Endothelial cell of umbilical vein (primary cell): Measurements from ENCODE around the gene RBM15B. TPM values are rescaled to one million over a fixed set of nuclear protein-coding genes. Genes with fewer than 3 reads are reported as not detected.

Experiments used
- BruUV-seq: library from RNA; stranded (reverse); fragments of 400-500 nt; replicated peaks from 2 replicates; lab custom pipeline; 2021; lab: Mats Ljungman, UMichigan
- CTCF ChIA-PET: fragments of 300-600, 350-600 bp; sonication (Branson Sonifier 250); formaldehyde crosslinking; loops from one replicate; lab custom pipeline; 2021; ENCODE audit warnings: antibody characterized with exemption, inconsistent platforms; lab: Charles Lee
- POLR2A ChIA-PET: fragments of 300-600, 350-600 bp; sonication (Branson Sonifier 250); formaldehyde crosslinking; loops from one replicate; lab custom pipeline; 2021; ENCODE audit warnings: antibody characterized with exemption, inconsistent platforms; lab: Charles Lee
- DNase-seq: peaks from one replicate; pipeline ENCODE4 v3.0.0-alpha.2; 2011; ENCODE audit warnings: low read depth, low spot score
- FAIRE-seq: peaks from 2 replicates; lab custom pipeline; 2011; peaks lifted over from hg19 to GRCh38; lab: Jason Lieb, UNC
- H2AFZ ChIP-seq: 2 replicates; pipeline ENCODE4 v1.6.0; 2012; ENCODE audit warnings: low read depth, low read length, control low read depth, inconsistent platforms
- H3K27ac ChIP-seq: 2 replicates; pipeline ENCODE4 v1.5.1; 2011; ENCODE audit warnings: low read depth, mild to moderate bottlenecking, control low read depth, low read length, moderate library complexity; ENCODE audit not compliant: insufficient read depth
- H3K27me3 ChIP-seq, 2 experiments: 2 replicates each; pipeline versions ENCODE4 v1.6.0 to v1.6.1; 2011; ENCODE audit warnings: low read length in 2 of 2, mixed read lengths in 1 of 2; ENCODE audit not compliant: control insufficient read depth in 2 of 2, insufficient read depth in 2 of 2
- H3K36me3 ChIP-seq, 2 experiments: 2 replicates in 1 of 2; 3 replicates in 1 of 2; pipeline ENCODE4 v1.5.1; 2011; ENCODE audit warnings: low read length in 2 of 2, mild to moderate bottlenecking in 1 of 2, moderate library complexity in 1 of 2; ENCODE audit not compliant: control insufficient read depth in 2 of 2, insufficient read depth in 2 of 2; ENCODE audit errors: extremely low read depth in 1 of 2
- H3K4me1 ChIP-seq: 3 replicates; pipeline ENCODE4 v1.5.1; 2011; ENCODE audit warnings: mild to moderate bottlenecking, low read length; ENCODE audit not compliant: control insufficient read depth, insufficient read depth; ENCODE audit errors: extremely low read depth
- H3K4me2 ChIP-seq: 2 replicates; pipeline ENCODE4 v1.6.1; 2011; ENCODE audit warnings: low read length, control low read depth, mixed read lengths; ENCODE audit not compliant: insufficient read depth
- H3K4me3 ChIP-seq, 3 experiments: fragments of 200-600 bp in 1 of 3; sonication (generic), shearing (Covaris generic) in 1 of 3; replicated peaks in 1 of 3; 2 replicates each; pipeline ENCODE4 v1.5.1; 2011 to 2016; ENCODE audit warnings: control low read depth in 3 of 3, low read length in 3 of 3, mild to moderate bottlenecking in 2 of 3, inconsistent platforms in 1 of 3, low read depth in 1 of 3, moderate library complexity in 1 of 3; ENCODE audit not compliant: insufficient read depth in 1 of 3
- H3K79me2 ChIP-seq: 2 replicates; pipeline ENCODE4 v1.6.0; 2012; ENCODE audit warnings: low read length, inconsistent platforms; ENCODE audit not compliant: control insufficient read depth, insufficient read depth
- H3K9ac ChIP-seq: replicated peaks from 2 replicates; pipeline ENCODE3; 2011; ENCODE audit warnings: low read length, control low read depth; ENCODE audit not compliant: insufficient read depth; ENCODE audit errors: extremely low read depth
- H3K9me1 ChIP-seq: replicated peaks from 3 replicates; pipeline ENCODE4 v1.6.0; 2011; ENCODE audit warnings: mild to moderate bottlenecking, low read length; ENCODE audit not compliant: control insufficient read depth, insufficient read depth; ENCODE audit errors: extremely low read depth
- H3K9me3 ChIP-seq: replicated peaks from 2 replicates; pipeline ENCODE4 v1.5.1; 2012; ENCODE audit warnings: low read length, inconsistent platforms; ENCODE audit not compliant: control insufficient read depth, insufficient read depth
- H4K20me1 ChIP-seq: replicated peaks from 2 replicates; pipeline ENCODE3; 2011; ENCODE audit warnings: mild to moderate bottlenecking, low read length; ENCODE audit not compliant: control insufficient read depth, insufficient read depth; ENCODE audit errors: extremely low read depth
- CTCF ChIP-seq, 2 donors: IDR thresholded peaks; 1 replicate in 1 of 2; 2 replicates in 1 of 2; pipeline ENCODE4 v1.5.1; 2011; ENCODE audit warnings: low read length in 2 of 2, mild to moderate bottlenecking in 2 of 2, moderate library complexity in 2 of 2, control low read depth in 1 of 2, inconsistent platforms in 1 of 2, low read depth in 1 of 2; ENCODE audit not compliant: insufficient read depth in 1 of 2; ENCODE audit errors: extremely low read depth in 1 of 2
- EZH2 ChIP-seq: IDR thresholded peaks from 2 replicates; pipeline ENCODE4 v1.6.1; 2012; ENCODE audit warnings: borderline replicate concordance, low read depth, mild to moderate bottlenecking, moderate library complexity, low read length, inconsistent platforms; ENCODE audit not compliant: severe bottlenecking
- FOS ChIP-seq: IDR thresholded peaks from 2 replicates; pipeline ENCODE4 v1.6.1; 2011; ENCODE audit warnings: mild to moderate bottlenecking, low read length, moderate library complexity, borderline replicate concordance; ENCODE audit not compliant: insufficient read depth
- GATA2 ChIP-seq: IDR thresholded peaks from 2 replicates; pipeline ENCODE4 v1.7.0; 2011; ENCODE audit warnings: low read depth, mild to moderate bottlenecking, moderate library complexity, mixed read lengths, low read length; ENCODE audit not compliant: insufficient read length, insufficient read depth
- JUN ChIP-seq: IDR thresholded peaks from 2 replicates; pipeline ENCODE4 v1.6.1; 2011; ENCODE audit warnings: borderline replicate concordance, low read depth; ENCODE audit not compliant: insufficient read length, insufficient read depth
- MAX ChIP-seq: IDR thresholded peaks from 2 replicates; pipeline ENCODE4 v1.6.1; 2011; ENCODE audit not compliant: insufficient read depth, insufficient read length
- MYC ChIP-seq: IDR thresholded peaks from one replicate; pipeline ENCODE4 v1.6.1; 2011; ENCODE audit warnings: mild to moderate bottlenecking, low read depth, low read length
- POLR2A ChIP-seq: IDR thresholded peaks from 2 replicates; pipeline ENCODE4 v1.6.1; 2012; ENCODE audit warnings: low read depth, mild to moderate bottlenecking, control low read depth, low read length
- POLR2AphosphoS5 ChIP-seq: IDR thresholded peaks from 2 replicates; pipeline ENCODE4 v1.6.1; 2012; ENCODE audit warnings: low read depth, mild to moderate bottlenecking, control low read depth, low read length, moderate library complexity; ENCODE audit not compliant: insufficient read depth
- dilution Hi-C: fragments of 300-500 bp; cut with MboI; formaldehyde crosslinking; loops from one replicate; pipeline ENCODE4 v1.15.0; 2019; ENCODE audit warnings: low sequenced_read_pairs; ENCODE audit not compliant: extremely low pct_ligation_motif_present
- intact Hi-C: fragments of 100-400 bp; cut with micrococcal nuclease; formaldehyde crosslinking; loops from one replicate; pipeline ENCODE4 v1.10.0; 2022
- polyA plus RNA-seq, 4 experiments: library from polyadenylated mRNA; depleted of rRNA in 3 of 4; stranded (reverse) in 3 of 4; unstranded in 1 of 4; fragments of >200 nt; gene quantifications; 2 replicates each; pipeline versions ENCODE4 v1.2.1 to v1.2.3, GENCODE V29; 2011 to 2012; ENCODE audit warnings: missing spikeins in 1 of 4
- total RNA-seq: library from RNA; stranded (reverse); gene quantifications from 2 replicates; pipeline ENCODE4 v1.2.3, GENCODE V29; 2021

RBM15B gene
- total and polyA plus RNA-seq, 2 donors (not counting 3 experiments of a cell fraction or from before 2014, with no cell fraction given) = 19.9 to 39.1 TPM

DNA sequence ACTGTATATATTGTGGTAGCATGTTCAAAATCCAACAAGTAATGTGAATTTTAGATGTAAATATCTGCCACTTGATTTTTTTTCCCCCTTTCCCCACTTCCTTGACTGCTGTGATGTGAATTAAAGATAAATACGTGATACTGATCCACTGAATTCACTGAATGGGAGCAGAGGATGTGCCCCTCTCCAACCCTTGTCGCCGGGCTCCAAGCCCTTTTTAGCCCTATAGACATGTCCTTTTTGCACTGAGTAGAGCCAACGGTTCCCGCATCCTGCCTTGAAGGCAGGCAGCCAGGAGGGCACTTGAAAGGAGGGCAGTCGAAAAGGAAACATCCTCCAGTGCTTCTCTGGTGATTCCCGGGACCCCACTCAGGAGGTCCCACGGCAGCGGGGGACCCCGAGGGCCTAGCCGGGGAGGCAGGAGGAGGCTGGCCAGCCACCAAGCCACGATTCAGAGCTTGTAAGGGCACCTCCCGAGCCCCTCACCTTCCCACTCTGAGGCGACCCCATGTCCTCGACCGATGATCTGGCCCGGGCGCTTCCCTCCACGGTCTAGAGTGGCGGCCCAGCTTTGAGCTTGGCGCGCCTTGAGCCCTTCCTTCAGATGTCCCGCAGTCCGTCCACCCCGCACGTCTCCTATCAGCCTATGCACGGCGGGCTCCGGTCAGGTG lies 6.9 kb upstream of the RBM15B start:
- H3K79me2 ChIP-seq = peaks cover 42% of the 10 kb centered on the region
- peak; percentile 82 for FAIRE-seq
- intact Hi-C loops = loop anchor here (1.0 to 10.0 kb wide), 3 partner anchors 561 to 815 kb away; partner anchors contain the start of genes DOCK3, HEMK1, PARP3 and RRP9

GRCh38 chr3:51384726-51385473 lies 6.2 kb upstream of the RBM15B start, which contains the start of gene MANF:
Gene MANF (plus strand): TSS chr3:51385291. CDS start chr3:51385343, 52 bp downstream.
- no TSS peak for BruUV-seq
- Histone ChIP-seq H4K20me1 (no peaks in the 10 kb centered on the region), H3K9me1 (no peaks in the 10 kb centered on the region), H3K27ac (peak within 1 kb of the TSS; percentile 95), H3K4me2 (peak within 1 kb of the TSS; percentile 96), H3K36me3 (peaks cover 8 to 16% of the 10 kb centered on the region in 2 experiments), H3K9me3 (no peaks in the 10 kb centered on the region), H3K79me2 (peaks cover 43% of the 10 kb centered on the region), H3K4me3 (peak within 1 kb of the TSS; percentile 64 to 97 (median 93)), H3K4me1 (peaks cover 29% of the 10 kb centered on the region), H2AFZ (peak within 1 kb of the TSS; percentile 50), H3K27me3 (no peaks in the 10 kb centered on the region), H3K9ac (peak within 1 kb of the TSS; percentile 99)
- FAIRE-seq (peak; percentile 99), DNase-seq (peak; percentile 99)
- dilution Hi-C loops = no loop called here
- ChIA-PET CTCF (interaction anchor here (1.3 to 2.7 kb wide), 5 partner anchors 13 to 769 kb away, joined by 3 to 14 read pairs (median 9); no protein-coding TSS in a partner anchor), POLR2A (interaction anchor here (0.6 to 1.3 kb wide), 3 partner anchors 45 to 114 kb away, joined by 3 to 7 read pairs (median 3); no protein-coding TSS in a partner anchor)
- intact Hi-C loops = loop anchor here (1.0 to 10.0 kb wide), 6 partner anchors 45 to 816 kb away; partner anchors contain the start of genes DOCK3, HEMK1, PARP3 and RRP9
- TF ChIP-seq POLR2A (peak; percentile 89), FOS (no peak), GATA2 (no peak), POLR2AphosphoS5 (peak; percentile 88), JUN (no peak), EZH2 (no peak), CTCF (IDR thresholded peaks at IDR 0.05; ENCODE audit: extremely low read depth in 1 of 2, insufficient read depth in 1 of 2, low read depth in 1 of 2, low read length in 2 of 2) (no peak), MYC (no peak), MAX (peak; percentile 2)

More for the DNA sequence above, 6.9 kb upstream of the RBM15B start:
- H4K20me1 ChIP-seq = no peaks in the 10 kb centered on the region
- H3K27me3 ChIP-seq = no peaks in the 10 kb centered on the region
- POLR2A ChIA-PET = interaction anchor here (1.3 kb wide), 1 partner anchor 44 kb away, joined by 7 read pairs; no protein-coding TSS in a partner anchor
- peak overlapping the region; percentile 64 to 88 (median 87) for H3K4me3 ChIP-seq
- H2AFZ ChIP-seq = peak overlapping the region; percentile 50
- TF ChIP-seq POLR2A = no peak
- TF ChIP-seq JUN = no peak
- TF ChIP-seq EZH2 = no peak
- no peak for TF ChIP-seq FOS
- CTCF ChIA-PET = interaction anchor here (1.0 to 2.7 kb wide), 5 partner anchors 12 to 768 kb away, joined by 3 to 14 read pairs (median 4); no protein-coding TSS in a partner anchor
- TSS peak; percentile 81 for BruUV-seq
- H3K4me1 ChIP-seq = peaks cover 26% of the 10 kb centered on the region
- H3K9ac ChIP-seq = peak overlapping the region; percentile 99
- peak overlapping the region; percentile 87 for H3K4me2 ChIP-seq
- no peaks in the 10 kb centered on the region for H3K9me1 ChIP-seq
- H3K9me3 ChIP-seq = no peaks in the 10 kb centered on the region
- peaks cover 6 to 14% of the 10 kb centered on the region in 2 experiments for H3K36me3 ChIP-seq
- dilution Hi-C loops = no loop called here
- peak overlapping the region; percentile 95 for H3K27ac ChIP-seq
- peak; percentile 46 for DNase-seq
